ENCODE data around the gene FGGY. TPM values are rescaled to one million over a fixed set of nuclear protein-coding genes. Genes with fewer than 3 reads are reported as not detected.

Gene FGGY
- polyA plus RNA-seq, 10 donors, result 9.1 to 15.3 (median 12.5) TPM

DNA sequence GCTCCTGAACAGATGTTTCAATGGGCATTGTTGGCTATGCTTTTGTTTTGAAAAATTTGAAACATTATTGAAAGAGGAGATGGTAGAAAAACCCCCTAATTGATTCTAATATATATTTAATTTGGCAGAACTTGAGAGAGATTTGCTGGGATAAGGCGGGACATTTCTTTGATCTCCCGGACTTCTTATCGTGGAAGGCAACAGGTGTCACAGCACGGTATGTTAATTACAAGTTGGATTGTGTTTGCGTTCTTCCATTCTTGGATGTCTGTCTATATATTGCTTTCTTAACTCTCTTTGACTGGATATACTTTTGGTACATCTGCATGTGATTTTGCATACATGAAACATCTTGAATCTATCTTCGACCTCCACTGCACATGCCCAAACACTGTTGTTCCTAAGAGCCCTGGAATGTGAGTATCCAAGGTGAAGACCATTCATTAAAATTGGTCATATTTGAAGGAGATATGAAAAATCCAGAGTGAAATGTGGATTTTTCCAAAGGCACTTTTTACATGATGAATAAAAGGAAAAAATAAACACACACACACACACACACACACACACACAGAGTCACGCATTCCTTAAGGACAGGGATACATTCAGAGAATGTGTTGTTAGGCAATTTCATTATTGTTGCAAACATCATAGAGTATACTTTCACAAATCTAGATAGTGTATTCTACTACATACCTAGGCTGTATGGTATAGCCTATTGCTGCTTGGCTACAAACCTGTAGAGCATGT lies 81.9 kb downstream of the FGGY start:
- no peak for DNase-seq

DNA sequence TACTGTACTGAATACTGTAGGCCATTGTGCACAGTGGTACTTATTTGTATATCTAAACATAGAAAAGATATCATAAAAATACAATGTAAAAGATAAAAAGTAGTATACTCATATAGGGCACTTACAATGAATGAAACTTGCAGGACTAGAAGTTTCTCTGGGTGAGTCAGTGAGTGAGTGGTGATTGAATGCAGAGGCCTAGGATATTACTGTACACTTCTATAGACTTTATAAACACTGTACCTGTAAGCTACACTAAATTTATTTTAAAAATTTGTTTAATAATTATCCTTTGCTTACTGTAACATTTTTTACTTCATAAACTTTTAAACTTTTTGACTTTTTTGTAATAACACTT lies 82.5 kb downstream of the FGGY start:
- DNase-seq, result no peak

DNA sequence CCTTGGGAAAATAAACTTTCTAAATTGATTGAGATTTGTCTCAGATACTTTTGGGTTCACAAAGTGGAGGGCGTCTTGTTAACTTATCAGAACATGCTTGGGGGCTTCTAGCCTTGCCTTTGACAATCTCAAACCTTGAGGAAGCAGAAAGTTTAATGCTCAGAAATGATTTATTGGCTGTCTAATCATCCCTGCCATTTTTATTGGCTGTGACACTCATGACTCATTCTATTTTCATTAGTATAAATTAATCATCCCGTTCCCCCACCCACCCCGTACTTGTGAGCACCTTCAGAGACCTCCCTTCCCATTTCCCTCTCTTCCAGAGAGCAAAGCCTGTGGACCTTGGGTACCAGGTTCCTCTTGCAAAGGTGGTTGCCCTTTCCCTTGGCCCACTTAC lies 87.1 kb downstream of the FGGY start:
- no peak for DNase-seq

DNA sequence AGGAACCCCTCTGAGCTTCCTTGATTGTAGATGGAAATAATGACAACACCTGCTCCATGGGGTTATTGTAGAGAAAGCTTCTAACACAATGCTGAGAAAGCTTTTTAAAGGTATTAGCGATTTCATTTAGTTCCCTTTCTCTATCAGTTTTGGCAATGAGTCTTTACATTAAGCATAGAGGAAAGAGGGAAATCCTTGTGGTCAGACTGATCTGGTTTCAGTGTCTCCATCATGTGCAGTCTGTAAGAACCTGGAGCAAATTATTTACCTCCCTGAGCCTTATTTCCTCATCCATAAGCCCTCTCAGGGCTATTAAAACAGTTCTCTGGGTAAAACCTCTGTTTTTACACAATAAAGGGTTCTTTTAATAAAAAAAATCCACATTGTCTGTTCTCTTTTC lies 87.5 kb downstream of the FGGY start:
- DNase-seq, result no peak

DNA sequence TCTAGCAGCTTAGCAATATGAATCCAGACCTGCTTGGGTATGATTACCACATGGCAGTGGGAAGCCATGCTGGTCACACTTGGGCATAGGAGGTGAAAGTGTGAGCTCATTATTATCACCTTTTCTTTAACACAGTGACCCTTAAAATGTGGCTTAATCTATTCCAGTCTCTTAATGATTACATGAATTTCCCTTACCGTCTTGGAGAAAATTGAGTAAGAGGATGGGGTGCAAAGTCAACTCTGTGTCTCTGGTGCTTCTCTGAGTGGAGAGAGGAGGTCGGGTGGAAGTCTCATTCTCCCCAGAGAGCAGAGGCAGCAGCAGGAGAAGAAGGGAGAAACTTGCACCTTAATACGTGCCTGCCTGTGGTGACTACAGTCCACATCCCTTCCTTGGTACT lies 91.3 kb downstream of the FGGY start:
- DNase-seq, result no peak

DNA sequence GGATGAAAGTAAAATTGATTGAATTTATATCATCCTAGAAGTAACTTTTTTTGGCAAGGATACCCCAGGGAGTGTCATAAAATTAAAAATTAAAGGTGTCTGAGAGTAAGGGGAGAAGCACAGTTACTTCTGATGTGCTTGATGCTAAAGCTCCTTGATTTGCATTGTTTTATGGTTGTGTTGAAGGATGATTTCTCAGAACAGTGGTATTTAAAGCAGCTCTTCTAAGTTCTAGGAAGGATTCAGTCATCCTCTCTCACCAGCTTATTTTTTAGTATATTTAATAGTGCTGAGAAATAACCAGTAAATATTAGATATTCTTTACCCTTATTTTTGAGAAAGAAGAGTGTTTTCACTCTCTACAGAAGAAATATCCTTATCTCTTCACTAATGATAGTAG lies 93.0 kb downstream of the FGGY start:
- DNase-seq, result no peak

DNA sequence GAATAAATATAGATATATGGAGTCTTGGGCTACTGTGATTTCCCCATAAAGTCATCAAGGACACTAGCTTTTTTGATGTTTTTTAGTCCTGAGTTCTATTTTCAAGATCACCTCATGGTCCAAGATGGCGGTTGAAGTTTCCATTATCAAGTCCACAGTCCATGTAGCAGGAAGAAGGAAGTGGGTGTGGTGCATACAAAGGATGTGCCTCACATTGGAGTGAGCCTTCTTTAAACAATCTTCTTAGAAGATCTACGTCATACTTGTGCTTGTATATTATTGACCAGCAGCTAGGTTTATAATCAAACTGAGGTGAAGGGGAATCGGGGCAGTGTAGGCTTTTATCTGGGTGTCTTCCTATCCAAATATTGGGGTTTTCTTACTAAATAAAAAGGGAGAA lies 93.4 kb downstream of the FGGY start:
- DNase-seq, result no peak

DNA sequence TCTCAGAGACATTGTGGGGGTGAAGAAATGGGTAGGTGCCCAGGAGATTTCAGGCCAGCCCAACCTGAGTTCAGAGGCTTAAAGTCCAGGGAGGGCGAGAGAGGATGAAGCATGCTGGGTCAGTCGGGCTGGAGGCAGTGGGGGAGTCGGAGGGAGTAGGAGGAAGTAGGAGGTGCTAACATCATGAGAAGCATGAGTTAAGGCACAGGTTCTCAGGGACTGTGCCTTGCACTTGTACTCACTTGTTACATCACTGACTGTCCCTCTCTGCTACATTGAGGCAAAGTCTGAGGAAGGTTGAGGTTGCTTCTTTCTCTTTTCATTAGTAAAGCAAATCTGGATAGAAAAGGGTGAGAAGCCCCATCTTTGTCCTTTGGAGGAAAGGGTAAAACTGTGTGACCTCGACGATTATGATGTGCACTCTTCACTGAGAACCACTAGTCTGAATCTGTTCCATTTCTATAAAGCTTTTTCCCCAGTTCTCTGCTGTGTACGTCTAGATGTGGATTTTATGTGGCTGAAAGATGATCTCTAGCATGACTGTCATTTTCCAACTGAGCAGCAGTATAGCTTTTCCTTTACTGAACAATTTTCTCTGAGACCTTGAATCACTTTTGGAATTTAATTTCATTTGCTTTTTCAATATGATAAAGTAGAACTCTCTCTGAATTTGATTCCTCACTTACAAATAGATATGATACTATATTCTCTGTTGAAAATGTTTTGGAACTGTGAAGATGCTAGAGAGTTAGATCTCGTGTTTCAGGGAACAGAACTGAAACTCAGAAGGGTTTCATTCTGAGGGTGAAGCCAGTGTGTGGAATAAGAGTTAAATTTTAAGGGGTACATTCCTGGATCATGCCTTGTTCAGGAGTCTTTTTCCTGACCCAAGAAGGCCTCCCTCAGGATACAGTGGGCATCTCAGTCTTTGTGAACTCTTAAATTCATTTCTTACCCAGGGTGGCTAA lies 94.6 kb downstream of the FGGY start:
- peak in 1 of 3 donors; percentile 67 for DNase-seq

DNA sequence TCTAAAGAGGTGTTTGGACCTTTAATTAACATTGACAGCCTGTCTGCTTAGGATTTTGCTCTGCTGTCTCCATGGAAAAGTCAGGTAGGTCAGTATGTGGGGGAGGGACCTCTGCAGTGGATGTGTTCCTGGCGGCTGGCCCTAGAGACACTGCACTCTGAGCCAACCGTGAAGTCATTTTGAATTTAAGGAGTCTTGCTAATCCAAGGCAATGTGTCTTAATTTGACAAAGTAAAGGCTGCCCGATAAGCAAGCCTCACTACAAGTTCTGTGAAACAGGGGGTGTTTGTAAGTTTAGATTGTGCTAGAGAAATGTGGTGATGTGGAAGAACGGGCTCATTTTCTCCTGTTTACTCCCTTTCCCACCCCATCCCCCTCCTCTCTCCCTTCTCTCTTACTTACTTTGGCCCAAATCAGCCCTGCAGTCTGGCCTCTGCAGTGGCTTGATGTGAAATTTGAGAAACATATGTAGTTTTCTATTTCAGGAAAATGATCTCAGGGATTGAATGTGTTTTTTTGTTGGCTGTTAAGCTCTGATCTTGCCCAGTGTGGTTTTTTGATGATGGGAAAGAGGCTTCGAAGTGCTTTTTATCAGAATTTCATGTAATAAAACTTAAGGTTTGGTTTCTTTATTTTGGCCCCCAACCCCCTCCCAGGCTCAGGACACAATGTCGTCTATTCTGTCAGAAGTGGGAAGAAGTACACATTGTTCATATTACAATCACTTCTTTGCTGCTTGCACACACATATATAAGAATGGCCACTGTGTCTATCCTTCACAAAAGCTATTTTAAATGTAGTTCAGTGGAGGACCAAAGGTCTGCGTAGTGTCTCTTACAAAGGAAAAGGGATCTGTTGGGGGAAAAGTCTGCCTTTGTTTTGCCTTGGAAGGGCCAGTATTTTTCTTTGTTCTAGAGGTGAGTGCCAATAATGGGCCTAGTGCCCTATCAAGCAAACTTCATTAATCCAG lies 96.6 kb downstream of the FGGY start:
- peak; percentile 89 to 96 (median 91) for DNase-seq

DNA sequence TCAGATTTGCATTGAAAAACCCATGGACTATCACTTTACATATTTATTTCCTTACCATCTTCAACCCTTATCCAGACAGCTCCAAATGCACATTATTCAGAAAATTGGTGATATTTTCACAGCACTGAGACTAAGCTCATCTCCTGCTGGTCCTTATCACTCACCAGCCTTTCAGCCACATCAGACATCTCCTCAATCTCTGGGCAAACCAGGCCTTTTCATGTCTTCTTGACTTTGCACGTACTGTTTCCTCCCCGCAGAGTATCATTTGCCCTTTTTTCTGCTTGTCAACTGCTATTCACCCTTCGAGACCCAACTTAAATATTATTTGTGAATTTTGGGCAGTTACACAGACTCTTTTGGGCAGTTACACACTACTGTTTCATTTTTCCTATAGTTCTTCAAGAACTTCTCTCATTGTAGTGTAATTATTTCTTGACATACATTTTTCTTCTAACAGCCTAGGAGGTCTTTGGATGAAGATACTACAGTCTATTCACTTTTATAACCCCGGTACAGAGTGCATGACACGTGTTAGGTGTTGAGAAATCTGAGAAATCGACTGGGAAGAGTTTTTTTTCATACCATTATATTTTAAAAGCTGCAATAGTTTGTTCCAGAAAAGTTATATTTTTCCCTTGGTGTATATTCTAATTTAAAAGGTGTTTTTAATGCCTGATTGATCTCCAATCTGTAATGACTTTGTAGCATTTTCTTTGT lies 98.0 kb downstream of the FGGY start:
- no peak for DNase-seq

DNA sequence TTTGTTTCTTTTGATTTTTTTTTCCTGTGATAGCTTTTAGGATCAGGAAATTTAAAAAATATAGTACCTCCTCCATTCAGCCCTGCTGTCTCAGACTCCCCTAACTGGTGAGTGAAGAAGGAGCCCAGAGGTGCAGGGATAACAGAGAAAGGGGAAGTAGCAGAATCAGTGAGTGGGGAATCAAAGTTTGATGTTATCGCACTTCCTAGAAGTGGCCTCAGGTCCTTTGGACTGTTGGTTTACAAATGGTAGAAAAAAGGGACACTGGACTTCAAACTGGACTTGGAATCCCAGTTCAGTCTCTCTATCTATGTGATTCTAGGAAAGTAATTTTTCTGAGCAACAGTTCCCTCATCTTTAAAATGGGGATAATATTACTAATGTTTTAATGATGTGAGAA lies 99.5 kb downstream of the FGGY start:
- DNase-seq, result no peak

DNA sequence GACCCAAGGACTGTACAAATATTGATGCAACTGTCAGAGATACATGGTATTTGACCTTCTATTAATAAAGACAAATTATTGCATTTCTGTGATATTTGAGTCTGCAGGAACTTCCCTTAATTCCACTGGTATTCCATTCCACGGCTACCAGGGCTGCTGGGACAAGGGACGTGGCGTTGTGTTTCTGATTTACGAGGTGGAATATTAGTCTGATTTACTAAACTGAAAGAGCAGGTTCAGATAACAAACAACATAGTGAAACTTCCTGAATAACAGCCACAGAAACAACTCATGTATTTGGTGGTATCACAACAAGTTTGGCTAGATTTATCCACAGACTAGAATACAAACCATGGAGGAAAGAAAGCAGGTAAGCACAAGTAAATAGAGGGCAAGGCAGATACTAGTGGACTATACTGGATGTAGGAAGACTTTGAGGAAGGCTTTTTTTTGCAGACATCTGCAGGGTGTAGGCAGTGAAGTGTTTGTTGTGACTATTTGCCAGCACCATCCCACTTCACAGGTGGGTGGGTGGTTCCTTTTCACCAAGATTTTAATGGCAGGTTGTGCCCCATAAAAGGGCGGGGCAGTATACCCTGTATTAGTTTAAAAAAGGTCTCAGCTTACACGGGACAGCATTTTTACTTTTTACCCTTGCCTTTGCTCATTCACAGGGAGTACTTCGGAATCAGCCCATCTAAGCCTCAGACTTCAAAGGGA lies 100.4 kb downstream of the FGGY start:
- no peak for DNase-seq

DNA sequence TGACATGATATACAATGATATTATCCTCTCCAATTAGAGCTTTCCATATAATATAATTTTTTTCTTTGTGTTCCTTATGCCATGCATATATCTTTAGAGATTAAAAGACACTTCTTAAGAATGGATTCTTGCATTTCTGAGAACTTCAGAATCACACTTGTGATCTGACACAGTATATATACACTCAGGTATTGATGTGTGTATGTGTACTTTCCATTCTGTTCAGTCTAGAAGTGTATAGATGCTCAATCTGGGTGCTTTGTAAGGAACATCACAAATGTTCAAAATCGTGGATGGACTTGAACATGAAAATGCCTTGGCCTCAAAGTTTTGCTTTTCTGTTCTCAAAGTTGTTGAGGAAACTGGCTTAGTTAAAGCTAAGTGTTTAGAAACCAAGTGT lies 102.7 kb downstream of the FGGY start:
- no peak for DNase-seq

DNA sequence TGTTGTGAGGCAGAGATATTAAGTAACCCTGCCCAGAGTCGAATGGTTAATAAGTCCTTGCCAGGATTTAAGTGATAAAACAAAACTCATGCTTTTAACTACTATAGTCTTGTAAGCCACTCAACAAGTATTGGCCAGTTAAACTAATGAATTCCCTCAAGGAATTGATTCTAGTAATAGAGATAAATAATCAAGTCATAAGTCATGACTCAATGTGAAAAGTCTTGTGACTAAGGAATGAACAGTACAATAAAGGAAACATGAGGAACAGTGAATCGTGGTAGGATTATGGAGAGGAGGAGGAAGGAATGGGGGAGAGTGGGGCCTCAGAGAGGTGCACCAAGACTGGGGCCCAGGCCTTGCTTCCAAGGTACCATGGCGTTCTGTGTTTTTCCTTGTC lies 104.7 kb downstream of the FGGY start:
- DNase-seq, result no peak

DNA sequence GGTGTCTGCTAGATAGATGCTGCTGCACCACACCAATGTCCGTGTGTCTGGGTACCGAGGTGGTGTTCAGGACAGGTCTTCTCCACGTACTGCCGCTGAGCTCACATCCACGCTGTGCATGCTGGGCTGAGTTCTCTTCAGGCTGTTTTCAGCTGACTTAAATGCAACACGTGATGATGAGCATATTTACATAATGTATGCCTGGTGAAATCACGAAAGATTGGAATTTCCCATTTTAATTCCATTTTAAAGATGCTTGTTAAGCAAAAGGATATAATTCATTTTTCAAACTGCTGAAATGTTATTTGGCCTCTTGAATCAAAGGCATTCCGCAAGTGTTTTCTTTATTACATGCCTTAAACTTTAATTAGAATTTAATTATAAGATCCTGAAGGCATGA lies 107.9 kb downstream of the FGGY start:
- no peak for DNase-seq

DNA sequence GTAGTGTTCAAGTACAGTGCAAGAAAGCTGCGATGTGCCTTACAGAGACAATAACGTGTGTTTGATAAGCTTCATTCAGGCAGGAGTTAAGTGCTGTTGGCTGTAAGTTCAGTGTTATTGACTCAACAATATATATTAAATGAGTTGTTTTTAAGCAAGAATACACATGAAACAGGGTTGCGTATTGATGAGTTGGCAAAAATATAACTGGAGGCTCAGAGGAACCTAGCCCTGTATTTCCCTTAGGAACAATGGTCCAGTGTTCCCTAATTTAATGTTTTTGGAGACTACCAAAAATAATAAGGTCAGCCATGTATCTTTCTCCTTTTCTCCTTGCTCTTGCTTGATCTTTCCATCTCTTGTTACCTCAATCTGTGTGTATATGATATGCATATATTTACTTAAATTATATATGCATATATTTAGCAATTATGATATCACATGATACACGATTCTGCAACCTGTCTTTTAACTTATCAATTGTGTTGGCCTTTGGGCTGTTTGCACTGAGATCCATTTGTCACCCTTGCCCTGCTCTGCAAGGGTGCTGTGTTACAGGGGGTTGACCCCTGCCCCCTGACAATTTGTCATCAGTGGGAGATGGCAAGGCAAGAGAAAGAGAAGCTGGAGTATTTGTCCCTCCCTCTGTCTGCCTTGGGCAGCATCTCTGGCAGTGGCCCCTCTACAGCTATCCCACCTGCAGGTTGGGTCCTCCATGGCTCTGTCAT lies 109.7 kb downstream of the FGGY start:
- no peak for DNase-seq

DNA sequence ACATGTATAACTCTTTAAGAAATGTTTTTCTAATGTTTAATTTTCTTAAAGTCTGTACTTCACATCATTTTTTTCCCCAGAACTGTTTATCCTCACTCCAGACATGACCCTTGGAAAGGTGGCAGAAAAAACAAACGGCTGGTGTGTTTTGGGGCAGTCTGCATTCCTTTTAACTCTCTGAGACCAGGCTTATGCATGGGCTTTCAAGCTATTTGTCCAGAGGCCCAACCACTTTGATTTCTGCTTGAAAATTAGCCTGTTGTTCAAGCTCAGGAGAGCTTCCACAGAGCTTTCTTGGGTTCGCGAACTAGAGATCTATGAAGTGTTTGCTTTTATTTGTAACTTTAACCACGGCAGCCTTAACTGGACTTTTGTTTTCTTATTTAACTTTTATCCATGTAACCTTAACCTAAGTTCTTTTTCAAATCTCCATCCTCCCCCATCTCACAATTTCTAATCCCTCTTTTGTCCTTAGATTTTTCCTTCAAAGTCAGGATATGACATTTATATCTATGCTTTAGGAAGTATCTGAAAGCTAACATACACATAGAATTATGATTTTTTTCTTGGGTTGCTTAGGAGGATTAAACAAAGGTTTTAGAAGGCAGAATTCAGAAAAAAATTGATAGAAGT lies 111.8 kb downstream of the FGGY start:
- peak in 1 of 3 donors; percentile 28 for DNase-seq

DNA sequence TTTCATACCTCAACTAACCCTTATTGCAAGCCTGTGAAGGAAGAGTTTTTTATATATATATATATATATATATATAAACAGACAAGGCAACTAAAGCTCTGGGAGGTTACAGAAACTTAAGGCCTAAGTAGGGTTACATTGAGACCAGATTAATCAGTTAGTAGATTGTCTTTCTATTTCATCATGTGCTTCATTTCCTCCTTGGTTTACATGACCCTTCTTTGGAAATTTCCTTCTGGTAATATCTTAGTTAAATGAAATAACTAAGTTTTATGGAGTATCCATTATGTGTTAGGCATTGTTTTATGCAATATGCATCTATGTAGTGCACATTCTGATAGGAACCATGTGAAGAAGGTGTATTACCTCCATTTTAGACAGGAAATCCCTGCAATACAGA lies 112.7 kb downstream of the FGGY start:
- no peak for DNase-seq

DNA sequence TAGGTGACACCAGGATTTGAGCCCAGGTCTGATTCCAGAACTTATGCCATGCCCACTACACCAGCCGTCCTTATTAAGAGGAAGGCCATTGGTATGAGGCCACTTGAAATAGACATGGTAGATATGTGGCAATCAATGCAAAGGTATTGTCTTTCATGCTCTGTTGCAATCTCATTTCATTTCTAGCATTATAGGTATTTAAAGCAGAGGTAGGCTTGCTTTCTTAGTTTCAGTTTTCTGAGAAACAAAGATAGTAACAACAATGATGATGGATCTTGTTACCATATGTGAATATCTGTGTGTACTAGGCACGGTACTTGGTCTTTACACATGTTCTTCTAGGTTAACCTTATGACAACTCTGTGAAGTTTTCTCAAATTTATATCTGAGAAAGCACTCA lies 113.1 kb downstream of the FGGY start:
- no peak for DNase-seq

Data from muscle of back (tissue), 11 donors.